H1 (cell line): ENCODE measurements around the gene HSD17B2.

Experiments
- CHD2 ChIP-seq: IDR thresholded peaks from 2 replicates; pipeline ENCODE4 v1.6.1; 2012; ENCODE audit warnings: low read length, improper control_type of control experiment
- EP300 ChIP-seq, 2 experiments: IDR thresholded peaks; 1 replicate in 1 of 2; 2 replicates in 1 of 2; pipeline ENCODE4 v1.6.1; 2011 to 2012; ENCODE audit warnings: low read depth in 2 of 2, low read length in 2 of 2, mild to moderate bottlenecking in 2 of 2, borderline replicate concordance in 1 of 2, inconsistent platforms in 1 of 2, moderate library complexity in 1 of 2
- POLR2AphosphoS5 ChIP-seq: IDR thresholded peaks from 2 replicates; pipeline ENCODE4 v1.6.1; 2011; ENCODE audit warnings: low read depth, low read length
- RNF2 ChIP-seq: fragments of 200-900, 300-1000 bp; sonication (generic); IDR thresholded peaks from 2 replicates; pipeline ENCODE4 v1.7.1; 2016; ENCODE audit warnings: borderline replicate concordance, low read depth, mild to moderate bottlenecking, antibody characterized with exemption, low read length; ENCODE audit not compliant: poor library complexity, severe bottlenecking; ENCODE audit errors: missing control alignments
- TCF12 ChIP-seq: IDR thresholded peaks from 2 replicates; pipeline ENCODE4 v1.6.1; 2011; ENCODE audit warnings: low read depth, mild to moderate bottlenecking, low read length
- ZNF274 ChIP-seq: IDR thresholded peaks from 2 replicates; pipeline ENCODE4 v1.7.0; 2012; ENCODE audit warnings: low read length, borderline replicate concordance; ENCODE audit errors: extremely low read depth
- TF ChIP-seq, protein P1 (sequence below), 3 experiments: IDR thresholded peaks; 1 replicate in 2 of 3; 2 replicates in 1 of 3; pipeline versions ENCODE4 v1.5.1 to v1.6.1; 2011; ENCODE audit warnings: low read length in 3 of 3, mild to moderate bottlenecking in 3 of 3, inconsistent platforms in 2 of 3, low read depth in 1 of 3, moderate library complexity in 1 of 3; ENCODE audit not compliant: insufficient read depth in 1 of 3; ENCODE audit errors: control extremely low read depth in 1 of 3
- TF ChIP-seq, protein P2 (sequence below): IDR thresholded peaks from 2 replicates; pipeline ENCODE4 v1.6.1; 2012; ENCODE audit warnings: low read length, inconsistent platforms

DNA sequence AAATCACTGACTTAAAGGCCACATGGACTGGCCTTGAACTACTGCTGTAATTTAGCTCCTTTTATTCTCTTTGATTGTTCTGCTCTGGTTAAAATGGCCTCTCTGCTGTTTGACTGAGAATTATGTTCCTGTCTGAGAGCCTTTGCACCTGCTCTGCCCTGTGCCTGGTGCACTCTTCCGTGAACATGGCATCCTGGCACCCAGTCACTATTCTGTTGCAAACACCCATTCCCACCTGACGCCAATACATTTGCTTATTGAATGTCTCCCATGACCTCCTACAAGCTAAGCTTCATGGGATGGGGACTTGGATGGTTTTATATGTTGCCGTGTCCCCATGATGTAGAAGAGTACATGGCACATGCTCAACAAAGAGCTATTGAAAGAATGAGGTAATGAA is 20.1 kb downstream of the HSD17B2 start:
- TF ChIP-seq, protein P1, sequence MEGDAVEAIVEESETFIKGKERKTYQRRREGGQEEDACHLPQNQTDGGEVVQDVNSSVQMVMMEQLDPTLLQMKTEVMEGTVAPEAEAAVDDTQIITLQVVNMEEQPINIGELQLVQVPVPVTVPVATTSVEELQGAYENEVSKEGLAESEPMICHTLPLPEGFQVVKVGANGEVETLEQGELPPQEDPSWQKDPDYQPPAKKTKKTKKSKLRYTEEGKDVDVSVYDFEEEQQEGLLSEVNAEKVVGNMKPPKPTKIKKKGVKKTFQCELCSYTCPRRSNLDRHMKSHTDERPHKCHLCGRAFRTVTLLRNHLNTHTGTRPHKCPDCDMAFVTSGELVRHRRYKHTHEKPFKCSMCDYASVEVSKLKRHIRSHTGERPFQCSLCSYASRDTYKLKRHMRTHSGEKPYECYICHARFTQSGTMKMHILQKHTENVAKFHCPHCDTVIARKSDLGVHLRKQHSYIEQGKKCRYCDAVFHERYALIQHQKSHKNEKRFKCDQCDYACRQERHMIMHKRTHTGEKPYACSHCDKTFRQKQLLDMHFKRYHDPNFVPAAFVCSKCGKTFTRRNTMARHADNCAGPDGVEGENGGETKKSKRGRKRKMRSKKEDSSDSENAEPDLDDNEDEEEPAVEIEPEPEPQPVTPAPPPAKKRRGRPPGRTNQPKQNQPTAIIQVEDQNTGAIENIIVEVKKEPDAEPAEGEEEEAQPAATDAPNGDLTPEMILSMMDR (IDR thresholded peaks at IDR 0.05; ENCODE audit: control extremely low read depth in 1 of 3, insufficient read depth in 1 of 3, low read depth in 1 of 3, low read length in 3 of 3) = no peak
- TF ChIP-seq RNF2 (no peak), EP300 (IDR thresholded peaks at IDR 0.05; ENCODE audit: borderline replicate concordance in 1 of 2, low read depth in 2 of 2, low read length in 2 of 2) (no peak), POLR2AphosphoS5 (no peak), CHD2 (no peak), ZNF274 (no peak), TCF12 (no peak)
- TF ChIP-seq, protein P2, sequence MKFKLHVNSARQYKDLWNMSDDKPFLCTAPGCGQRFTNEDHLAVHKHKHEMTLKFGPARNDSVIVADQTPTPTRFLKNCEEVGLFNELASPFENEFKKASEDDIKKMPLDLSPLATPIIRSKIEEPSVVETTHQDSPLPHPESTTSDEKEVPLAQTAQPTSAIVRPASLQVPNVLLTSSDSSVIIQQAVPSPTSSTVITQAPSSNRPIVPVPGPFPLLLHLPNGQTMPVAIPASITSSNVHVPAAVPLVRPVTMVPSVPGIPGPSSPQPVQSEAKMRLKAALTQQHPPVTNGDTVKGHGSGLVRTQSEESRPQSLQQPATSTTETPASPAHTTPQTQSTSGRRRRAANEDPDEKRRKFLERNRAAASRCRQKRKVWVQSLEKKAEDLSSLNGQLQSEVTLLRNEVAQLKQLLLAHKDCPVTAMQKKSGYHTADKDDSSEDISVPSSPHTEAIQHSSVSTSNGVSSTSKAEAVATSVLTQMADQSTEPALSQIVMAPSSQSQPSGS = no peak
